Endometrial microvascular endothelial cells (primary cell): ENCODE results near the gene HNF1B. TPM values are rescaled to one million over a fixed set of nuclear protein-coding genes. Genes with fewer than 3 reads are reported as not detected.
"Not testable (repeated sequence)": the region's sequence is repeated elsewhere in the genome, so short reads cannot be mapped to it uniquely, and the experiment has no call there.

Experiments used
- in situ Hi-C: cut with HindIII; loops from 2 replicates; pipeline ENCODE4 v1.10.0; 2017; ENCODE audit warnings: low sequenced_read_pairs, low pct_unique_long_range_greater_than_20kb; ENCODE audit errors: inconsistent ontology term
- total RNA-seq: library from RNA; depleted of rRNA; stranded (reverse); fragments of >200 nt; gene quantifications from one replicate; pipeline ENCODE4 v1.2.3, GENCODE V29; 2015; ENCODE audit errors: inconsistent ontology term

HNF1B gene
- total RNA-seq, 1 donor from 2014 or later: not detected

GRCh38 chr17:37683454-37683984 lies 61.3 kb downstream of the HNF1B start:
- in situ Hi-C loops: no loop called here

- in situ Hi-C loops: no loop called here
These were observed 62.9 kb downstream of the HNF1B start for GRCh38 chr17:37682007-37682406.

- in situ Hi-C loops: not testable (repeated sequence)
These were observed 64.9 kb downstream of the HNF1B start for GRCh38 chr17:37679995-37680394.

GRCh38 chr17:37678036-37678435 lies 66.8 kb downstream of the HNF1B start:
- in situ Hi-C loops: no loop called here

GRCh38 chr17:37677021-37677420 lies 67.8 kb downstream of the HNF1B start:
- in situ Hi-C loops: no loop called here

GRCh38 chr17:37676115-37676925 lies 68.5 kb downstream of the HNF1B start:
- in situ Hi-C loops: no loop called here

- in situ Hi-C loops: no loop called here
These were observed 70.3 kb downstream of the HNF1B start for GRCh38 chr17:37674511-37674910.

- in situ Hi-C loops: no loop called here
These were observed 71.5 kb downstream of the HNF1B start for GRCh38 chr17:37673386-37673785.

- in situ Hi-C loops: no loop called here
These were observed 72.2 kb downstream of the HNF1B start for GRCh38 chr17:37672548-37673078.

GRCh38 chr17:37671824-37672547 lies 72.9 kb downstream of the HNF1B start:
- in situ Hi-C loops: no loop called here

GRCh38 chr17:37671028-37671823 lies 73.6 kb downstream of the HNF1B start:
- in situ Hi-C loops: no loop called here

- in situ Hi-C loops: no loop called here
These were observed 77.8 kb downstream of the HNF1B start for GRCh38 chr17:37667039-37667438.

- in situ Hi-C loops: no loop called here
These were observed 80.6 kb downstream of the HNF1B start for GRCh38 chr17:37664214-37664613.

- in situ Hi-C loops: no loop called here
These were observed 82.5 kb downstream of the HNF1B start for GRCh38 chr17:37662353-37662752.

GRCh38 chr17:37661400-37662014 lies 83.4 kb downstream of the HNF1B start:
- in situ Hi-C loops: no loop called here

- in situ Hi-C loops: no loop called here
These were observed 84.9 kb downstream of the HNF1B start for GRCh38 chr17:37659925-37660324.

- in situ Hi-C loops: no loop called here
These were observed 87.7 kb downstream of the HNF1B start for GRCh38 chr17:37657202-37657601.

GRCh38 chr17:37651849-37652248 lies 93.0 kb downstream of the HNF1B start:
- in situ Hi-C loops: no loop called here
